Astrocyte (in vitro differentiated cells and primary cell): ENCODE results near the gene CARD8. TPM values are rescaled to one million over a fixed set of nuclear protein-coding genes. Genes with fewer than 3 reads are reported as not detected.

ENCODE experiments used
- DNase-seq: peaks from one replicate; pipeline ENCODE4 v3.0.0-alpha.2; 2010; ENCODE audit warnings: low read depth
- FAIRE-seq: peaks from 2 replicates; lab custom pipeline; 2011; peaks lifted over from hg19 to GRCh38; lab: Jason Lieb, UNC
- H2AFZ ChIP-seq: 2 replicates; pipeline ENCODE4 v1.6.0; 2012; ENCODE audit warnings: low read depth, low read length, inconsistent platforms
- H3K27ac ChIP-seq: 2 replicates; pipeline ENCODE4 v1.5.1; 2011; ENCODE audit warnings: low read depth, low read length, inconsistent platforms
- H3K27me3 ChIP-seq: 2 replicates; pipeline ENCODE4 v1.6.0; 2011; ENCODE audit warnings: low read length, inconsistent platforms; ENCODE audit not compliant: insufficient read depth
- H3K36me3 ChIP-seq: 2 replicates; pipeline ENCODE4 v1.5.1; 2011; ENCODE audit warnings: low read length, inconsistent platforms; ENCODE audit not compliant: insufficient read depth
- H3K4me1 ChIP-seq: 2 replicates; pipeline ENCODE4 v1.5.1; 2011; ENCODE audit warnings: low read length, inconsistent platforms; ENCODE audit not compliant: insufficient read depth
- H3K4me2 ChIP-seq: 2 replicates; pipeline ENCODE4 v1.6.0; 2012; ENCODE audit warnings: low read length, inconsistent platforms
- H3K4me3 ChIP-seq: 2 replicates; pipeline ENCODE4 v1.5.1; 2011; ENCODE audit warnings: low read depth, mild to moderate bottlenecking, low read length, inconsistent platforms; ENCODE audit not compliant: insufficient read depth
- H3K79me2 ChIP-seq: 2 replicates; pipeline ENCODE4 v1.6.0; 2012; ENCODE audit warnings: mild to moderate bottlenecking, low read length, inconsistent platforms; ENCODE audit not compliant: insufficient read depth
- H3K9ac ChIP-seq: 2 replicates; pipeline ENCODE4 v1.6.0; 2012; ENCODE audit warnings: mild to moderate bottlenecking, low read length, inconsistent platforms
- H3K9me3 ChIP-seq: 2 replicates; pipeline ENCODE4 v1.5.1; 2012; ENCODE audit warnings: low read depth, mild to moderate bottlenecking, low read length, inconsistent platforms; ENCODE audit not compliant: insufficient read depth
- H4K20me1 ChIP-seq: 2 replicates; pipeline ENCODE4 v1.6.0; 2012; ENCODE audit warnings: low read length, inconsistent platforms; ENCODE audit not compliant: insufficient read depth
- H3K27ac Mint-ChIP-seq: one replicate; pipeline ENCODE4 v1.8.0; 2021; ENCODE audit warnings: mild to moderate bottlenecking, mixed read lengths; ENCODE audit not compliant: unreplicated experiment
- H3K27me3 Mint-ChIP-seq: one replicate; pipeline ENCODE4 v1.8.0; 2021; ENCODE audit warnings: low read depth, mixed read lengths; ENCODE audit not compliant: unreplicated experiment
- H3K36me3 Mint-ChIP-seq: one replicate; pipeline ENCODE4 v1.8.0; 2021; ENCODE audit warnings: low read depth, mixed read lengths; ENCODE audit not compliant: unreplicated experiment
- H3K4me1 Mint-ChIP-seq: one replicate; pipeline ENCODE4 v1.8.0; 2021; ENCODE audit warnings: low read depth, mixed read lengths; ENCODE audit not compliant: unreplicated experiment
- H3K4me3 Mint-ChIP-seq: one replicate; pipeline ENCODE4 v1.8.0; 2021; ENCODE audit warnings: mild to moderate bottlenecking, moderate library complexity, mixed read lengths; ENCODE audit not compliant: unreplicated experiment
- H3K9me3 Mint-ChIP-seq: one replicate; pipeline ENCODE4 v1.8.0; 2021; ENCODE audit warnings: mild to moderate bottlenecking, mixed read lengths; ENCODE audit not compliant: unreplicated experiment
- CTCF ChIP-seq: IDR thresholded peaks from 2 replicates; pipeline ENCODE4 v1.5.1; 2011; ENCODE audit warnings: low read depth, mild to moderate bottlenecking, inconsistent platforms, low read length, moderate library complexity; ENCODE audit not compliant: insufficient read depth
- EZH2 ChIP-seq: IDR thresholded peaks from 2 replicates; pipeline ENCODE4 v1.6.1; 2012; ENCODE audit warnings: mild to moderate bottlenecking, low read length, inconsistent platforms; ENCODE audit not compliant: insufficient read depth
- total RNA-seq: library from RNA; stranded (reverse); gene quantifications from 2 replicates; pipeline ENCODE4 v1.2.1, GENCODE V29; 2021

CARD8 gene
- total RNA-seq, 1 donor from 2014 or later = 26.3 TPM

DNA sequence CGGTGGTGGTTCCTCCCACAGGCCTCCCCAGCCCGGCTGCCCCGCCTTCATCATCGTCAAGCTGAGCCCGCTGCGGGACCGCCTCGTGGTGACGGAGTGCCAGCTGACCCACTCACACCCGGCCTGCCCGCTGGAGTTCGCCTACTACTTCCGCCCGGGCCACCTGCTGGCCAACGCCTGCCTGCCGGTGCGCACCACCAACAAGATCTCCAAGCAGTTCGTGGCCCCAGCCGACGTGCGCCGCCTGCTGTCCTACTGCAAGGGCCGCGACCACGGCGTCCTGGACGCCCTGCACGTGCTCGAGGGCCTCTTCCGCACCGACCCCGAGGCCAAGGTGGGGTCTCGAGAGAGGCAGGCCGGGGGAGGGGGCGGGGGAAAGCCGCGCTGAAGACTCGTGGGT lies 73.3 kb downstream of the CARD8 start:
- H3K4me3 Mint-ChIP-seq = no peak overlapping the region
- Histone ChIP-seq H4K20me1 (no peaks in the 10 kb centered on the region), H3K4me1 (no peaks in the 10 kb centered on the region), H3K36me3 (peaks cover 2% of the 10 kb centered on the region), H3K4me3 (no peak overlapping the region), H3K27ac (no peak overlapping the region), H3K9me3 (no peaks in the 10 kb centered on the region), H3K27me3 (no peaks in the 10 kb centered on the region), H3K9ac (no peak overlapping the region), H3K79me2 (no peaks in the 10 kb centered on the region), H3K4me2 (no peak overlapping the region), H2AFZ (no peak overlapping the region)
- no peaks in the 10 kb centered on the region for H3K27me3 Mint-ChIP-seq
- H3K9me3 Mint-ChIP-seq = peaks cover 6% of the 10 kb centered on the region
- TF ChIP-seq EZH2 (no peak), CTCF (no peak)
- peaks cover 14% of the 10 kb centered on the region for H3K36me3 Mint-ChIP-seq
- H3K4me1 Mint-ChIP-seq = peaks cover 2% of the 10 kb centered on the region
- DNase-seq = no peak
- H3K27ac Mint-ChIP-seq = no peak overlapping the region
- FAIRE-seq = no peak

GRCh38 chr19:48181505-48181904 lies 74.2 kb downstream of the CARD8 start:
- no peaks in the 10 kb centered on the region for H3K27me3 ChIP-seq
- TF ChIP-seq CTCF = no peak
- no peak for TF ChIP-seq EZH2
- H2AFZ ChIP-seq = no peak overlapping the region
- Mint-ChIP-seq H3K4me3 (no peak overlapping the region), H3K27me3 (no peaks in the 10 kb centered on the region), H3K27ac (no peak overlapping the region), H3K4me1 (peaks cover 2% of the 10 kb centered on the region), H3K36me3 (peaks cover 14% of the 10 kb centered on the region), H3K9me3 (peaks cover 6% of the 10 kb centered on the region)
- H3K9me3 ChIP-seq = no peaks in the 10 kb centered on the region
- H3K36me3 ChIP-seq = peaks cover 2% of the 10 kb centered on the region
- no peaks in the 10 kb centered on the region for H3K79me2 ChIP-seq
- H3K9ac ChIP-seq = no peak overlapping the region
- H3K4me3 ChIP-seq = no peak overlapping the region
- no peak overlapping the region for H3K4me2 ChIP-seq
- DNase-seq (no peak), FAIRE-seq (no peak)
- H3K4me1 ChIP-seq = no peaks in the 10 kb centered on the region
- H4K20me1 ChIP-seq = no peaks in the 10 kb centered on the region
- no peak overlapping the region for H3K27ac ChIP-seq

DNA sequence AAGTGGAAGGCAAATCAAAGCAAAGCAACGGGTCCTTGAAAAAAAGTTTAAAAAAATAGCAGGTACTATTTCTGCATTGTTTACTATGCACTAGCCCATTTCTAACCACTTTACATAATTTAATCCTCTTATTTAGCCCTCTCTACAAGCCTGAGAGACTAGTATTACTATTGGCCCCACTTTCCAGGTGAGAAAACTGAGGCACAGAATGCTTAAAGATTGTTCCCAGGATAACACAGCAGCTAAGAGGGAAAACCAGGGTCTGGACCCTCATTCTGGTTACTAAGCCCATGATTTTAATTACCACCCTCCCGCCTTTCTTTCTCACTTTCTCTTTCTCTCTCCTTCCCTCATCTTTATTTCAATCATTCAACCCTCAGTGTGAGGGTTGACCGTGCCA lies 79.5 kb downstream of the CARD8 start:
- Histone ChIP-seq H3K79me2 (peaks cover 6% of the 10 kb centered on the region), H2AFZ (no peak overlapping the region), H3K4me3 (no peak overlapping the region), H3K4me2 (no peak overlapping the region), H4K20me1 (no peaks in the 10 kb centered on the region), H3K36me3 (peaks cover 13% of the 10 kb centered on the region), H3K4me1 (peaks cover 4% of the 10 kb centered on the region), H3K9me3 (no peaks in the 10 kb centered on the region), H3K27ac (no peak overlapping the region), H3K27me3 (no peaks in the 10 kb centered on the region), H3K9ac (no peak overlapping the region)
- peaks cover 20% of the 10 kb centered on the region for H3K36me3 Mint-ChIP-seq
- no peak overlapping the region for H3K27ac Mint-ChIP-seq
- DNase-seq (no peak), FAIRE-seq (no peak)
- no peaks in the 10 kb centered on the region for H3K27me3 Mint-ChIP-seq
- no peak overlapping the region for H3K4me3 Mint-ChIP-seq
- peaks cover 1% of the 10 kb centered on the region for H3K4me1 Mint-ChIP-seq
- TF ChIP-seq EZH2 (no peak), CTCF (no peak)
- H3K9me3 Mint-ChIP-seq = peaks cover under 1% of the 10 kb centered on the region
